ENCODE measurements around the gene MUSK.
"Not testable (repeated sequence)": the region's sequence is repeated elsewhere in the genome, so short reads cannot be mapped to it uniquely, and the experiment has no call there.

The MUSK gene

DNA sequence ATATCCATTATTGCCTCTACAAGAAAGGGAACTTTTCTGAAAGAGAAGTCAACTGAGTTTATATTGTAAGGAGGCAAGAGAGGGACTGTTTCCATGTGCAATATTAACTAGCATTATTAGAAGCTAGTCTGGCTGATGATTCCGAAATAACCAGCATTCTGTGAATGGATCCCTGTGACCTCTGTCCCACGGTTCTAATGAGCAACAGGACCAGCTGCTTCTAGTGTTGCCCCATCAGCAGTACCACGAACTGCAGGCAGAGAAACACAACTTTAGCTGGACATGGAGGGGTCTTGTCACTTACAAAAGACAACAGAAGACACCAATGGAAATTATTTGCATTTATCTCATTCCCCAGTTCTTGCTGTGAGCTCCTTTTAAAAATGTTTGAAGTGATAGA, 95.4 kb downstream of the MUSK start:
- no peak for DNase-seq

DNA sequence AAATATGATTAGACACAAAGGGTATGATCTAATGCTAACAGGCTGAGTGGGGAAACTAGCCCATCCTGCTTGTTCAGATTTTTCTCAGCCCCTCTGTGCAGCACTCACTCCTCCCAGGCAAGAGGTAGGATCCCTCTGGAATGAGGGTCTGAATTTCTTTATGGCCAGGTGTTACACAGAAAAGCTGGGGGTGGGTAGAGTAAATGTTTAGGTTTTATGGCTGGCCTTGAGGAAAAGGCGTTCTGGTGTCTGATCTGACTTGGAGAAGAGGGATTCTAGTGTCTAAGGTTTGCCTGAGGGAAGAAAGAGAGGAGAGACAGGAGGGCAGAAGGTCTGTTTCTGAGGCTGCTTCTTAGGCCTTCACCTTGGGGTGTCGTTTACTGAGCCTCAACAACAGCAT, 97.3 kb downstream of the MUSK start:
- DNase-seq, result no peak

DNA sequence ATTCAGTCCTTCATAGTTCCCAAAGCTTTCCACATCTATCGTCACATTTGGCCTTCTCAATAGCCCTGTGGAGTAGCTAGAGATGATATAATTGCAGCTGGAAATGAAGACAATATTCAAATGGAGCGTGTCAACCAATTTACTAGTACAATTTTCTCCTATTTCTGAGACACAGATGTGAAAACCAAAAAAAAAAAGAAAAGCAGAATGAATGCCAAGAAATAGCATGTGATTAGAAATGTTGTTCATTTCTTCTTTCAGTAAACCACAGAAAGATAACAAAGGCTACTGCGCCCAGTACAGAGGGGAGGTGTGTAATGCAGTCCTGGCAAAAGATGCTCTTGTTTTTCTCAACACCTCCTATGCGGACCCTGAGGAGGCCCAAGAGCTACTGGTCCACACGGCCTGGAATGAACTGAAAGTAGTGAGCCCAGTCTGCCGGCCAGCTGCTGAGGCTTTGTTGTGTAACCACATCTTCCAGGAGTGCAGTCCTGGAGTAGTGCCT, 99.0 kb downstream of the MUSK start:
- DNase-seq, result peak; percentile 65

GRCh38 chr9:110768886-110769285, 100.3 kb downstream of the MUSK start:
- DNase-seq, result no peak

GRCh38 chr9:110769667-110770066, 101.1 kb downstream of the MUSK start:
- no peak for DNase-seq

GRCh38 chr9:110775724-110776123, 107.1 kb downstream of the MUSK start:
- no peak for DNase-seq

GRCh38 chr9:110776221-110776620, 107.6 kb downstream of the MUSK start:
- DNase-seq, result no peak

GRCh38 chr9:110777196-110777875, 108.7 kb downstream of the MUSK start:
- DNase-seq, result no peak

- no peak for DNase-seq
These were observed 109.3 kb downstream of the MUSK start for GRCh38 chr9:110777876-110778215.

DNA sequence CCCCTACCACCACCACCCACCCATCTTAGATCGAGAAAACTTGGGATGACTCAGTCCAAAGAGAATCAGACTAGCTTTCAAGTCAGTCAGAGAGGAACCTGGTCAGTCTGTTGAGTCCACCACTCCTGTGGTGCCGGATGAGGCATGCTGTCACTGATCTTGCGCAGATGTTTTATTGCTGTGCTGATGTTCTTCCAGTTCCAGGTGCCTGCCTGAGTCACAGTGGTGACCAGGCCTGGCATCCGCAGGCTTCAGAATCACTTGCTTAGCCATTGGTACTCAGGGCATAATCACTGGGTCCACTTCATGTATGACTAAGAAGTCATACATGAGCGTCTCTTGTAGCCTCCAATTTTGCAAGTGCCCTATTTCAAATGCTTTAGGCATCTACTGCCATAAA, 114.1 kb downstream of the MUSK start:
- DNase-seq, result no peak

DNA sequence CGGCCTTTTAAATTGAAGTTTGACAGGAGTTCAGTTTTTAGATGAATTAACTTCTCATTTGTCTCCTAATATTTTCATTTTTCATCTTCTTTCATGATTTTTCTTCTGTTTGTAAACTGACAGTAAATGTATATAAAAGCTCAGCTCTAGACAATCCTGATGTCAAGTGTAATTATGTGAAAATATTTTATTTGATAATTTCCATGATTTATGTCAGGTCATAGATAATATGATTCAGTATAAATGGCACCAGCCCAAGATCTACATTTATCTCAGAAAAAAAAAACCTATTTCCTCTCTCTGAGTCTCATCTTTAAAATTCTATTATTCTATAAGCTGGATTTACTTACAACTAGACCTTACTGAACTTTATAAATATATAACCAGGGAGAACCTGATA, 115.7 kb downstream of the MUSK start:
- DNase-seq, result no peak

- DNase-seq, result peak; percentile 34
These were observed 116.6 kb downstream of the MUSK start for GRCh38 chr9:110785166-110785565.

- DNase-seq, result not testable (repeated sequence)
These were observed 119.8 kb downstream of the MUSK start for GRCh38 chr9:110788396-110788795.

GRCh38 chr9:110788871-110789270, 120.3 kb downstream of the MUSK start:
- no peak for DNase-seq

- no peak for DNase-seq
These were observed 129.0 kb downstream of the MUSK start for GRCh38 chr9:110797611-110798010.

- DNase-seq, result no peak
These were observed 130.8 kb downstream of the MUSK start for GRCh38 chr9:110799396-110799795.

DNA sequence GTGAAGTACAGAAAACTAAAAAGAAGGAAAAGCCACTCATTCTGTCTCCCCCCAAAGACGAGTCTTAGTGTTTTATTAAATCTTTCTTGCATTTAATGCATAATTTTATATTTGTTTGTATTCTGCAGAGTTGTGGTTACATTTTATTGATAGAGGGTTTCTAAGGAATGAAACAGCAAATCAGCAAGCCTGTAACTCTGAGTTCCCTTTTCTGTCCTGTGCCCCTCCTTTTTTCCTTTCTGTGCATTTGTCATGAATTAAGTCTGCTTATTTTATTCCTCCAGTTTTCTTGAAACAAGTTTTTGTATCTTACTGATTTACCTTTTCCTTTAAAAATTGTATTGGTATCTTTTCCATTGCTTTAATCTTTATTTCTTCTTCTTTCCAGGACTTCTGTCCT, 132.8 kb downstream of the MUSK start:
- DNase-seq, result no peak

GRCh38 chr9:110802416-110803035, 133.9 kb downstream of the MUSK start:
- DNase-seq, result no peak

- DNase-seq, result no peak
These were observed 139.5 kb downstream of the MUSK start for GRCh38 chr9:110807956-110808598.

- no peak for DNase-seq
These were observed 140.0 kb downstream of the MUSK start for GRCh38 chr9:110808599-110808980.

GRCh38 chr9:110809038-110809595, 140.5 kb downstream of the MUSK start:
- DNase-seq, result no peak

GRCh38 chr9:110810262-110810976, 141.8 kb downstream of the MUSK start:
- DNase-seq, result no peak

- no peak for DNase-seq
These were observed 144.3 kb downstream of the MUSK start for GRCh38 chr9:110812886-110813285.

Measured in femur (tissue), 1 donor.